ENCODE measurements around the gene B4GALNT4.
"Not testable (repeated sequence)": the region's sequence is repeated elsewhere in the genome, so short reads cannot be mapped to it uniquely, and the experiment has no call there.

Gene B4GALNT4

GRCh38 chr11:409008-409599 is 39.8 kb downstream of the B4GALNT4 start:
- no peak for DNase-seq

- no peak for DNase-seq
These were observed 40.5 kb downstream of the B4GALNT4 start for GRCh38 chr11:409600-410483.

GRCh38 chr11:410711-411110 is 41.4 kb downstream of the B4GALNT4 start:
- DNase-seq = not testable (repeated sequence)

- not testable (repeated sequence) for DNase-seq
These were observed 42.2 kb downstream of the B4GALNT4 start for GRCh38 chr11:411520-411919.

- no peak for DNase-seq
These were observed 43.4 kb downstream of the B4GALNT4 start for GRCh38 chr11:412641-413119.

- DNase-seq = no peak
These were observed 44.1 kb downstream of the B4GALNT4 start for GRCh38 chr11:413120-414081.

- DNase-seq = no peak
These were observed 45.1 kb downstream of the B4GALNT4 start for GRCh38 chr11:414318-414857.

- no peak for DNase-seq
These were observed 46.3 kb downstream of the B4GALNT4 start for GRCh38 chr11:415640-416041.

GRCh38 chr11:416051-416756 is 46.9 kb downstream of the B4GALNT4 start:
- no peak for DNase-seq

GRCh38 chr11:416757-417621 is 47.7 kb downstream of the B4GALNT4 start:
- peak; percentile 38 for DNase-seq

- DNase-seq = no peak
These were observed 48.5 kb downstream of the B4GALNT4 start for GRCh38 chr11:417652-418342.

GRCh38 chr11:418343-419247 is 49.3 kb downstream of the B4GALNT4 start:
- no peak for DNase-seq

GRCh38 chr11:419248-420005 is 50.1 kb downstream of the B4GALNT4 start:
- no peak for DNase-seq

GRCh38 chr11:420054-420910 is 51.0 kb downstream of the B4GALNT4 start:
- no peak for DNase-seq

- DNase-seq = no peak
These were observed 51.6 kb downstream of the B4GALNT4 start for GRCh38 chr11:420911-421321.

GRCh38 chr11:422249-422656 is 53.0 kb downstream of the B4GALNT4 start:
- DNase-seq = no peak

- DNase-seq = no peak
These were observed 54.9 kb downstream of the B4GALNT4 start for GRCh38 chr11:424232-424631.

Data from activated CD4-positive, alpha-beta T cell treated with anti-CD3 and anti-CD28 coated beads, Interleukin-10, Interleukin-2, amounts not matched to agents 100 ng/mL and 50 ng/mL, durations not matched to agents 16 hours and 8 hours (primary cell).